Activated CD8-positive, alpha-beta memory T cell treated with anti-CD3 and anti-CD28 coated beads for 48 hours (primary cell): ENCODE results near the gene TLCD3B.
A peak's percentile ranks its signal among the peaks of the same experiment; 100 is the strongest.

ENCODE experiments used
- DNase-seq, 3 experiments: peaks; one replicate each; pipeline ENCODE4 v3.0.0-alpha.2; 2020; ENCODE audit warnings: low read depth in 2 of 3, low spot score in 2 of 3

The TLCD3B gene

DNA sequence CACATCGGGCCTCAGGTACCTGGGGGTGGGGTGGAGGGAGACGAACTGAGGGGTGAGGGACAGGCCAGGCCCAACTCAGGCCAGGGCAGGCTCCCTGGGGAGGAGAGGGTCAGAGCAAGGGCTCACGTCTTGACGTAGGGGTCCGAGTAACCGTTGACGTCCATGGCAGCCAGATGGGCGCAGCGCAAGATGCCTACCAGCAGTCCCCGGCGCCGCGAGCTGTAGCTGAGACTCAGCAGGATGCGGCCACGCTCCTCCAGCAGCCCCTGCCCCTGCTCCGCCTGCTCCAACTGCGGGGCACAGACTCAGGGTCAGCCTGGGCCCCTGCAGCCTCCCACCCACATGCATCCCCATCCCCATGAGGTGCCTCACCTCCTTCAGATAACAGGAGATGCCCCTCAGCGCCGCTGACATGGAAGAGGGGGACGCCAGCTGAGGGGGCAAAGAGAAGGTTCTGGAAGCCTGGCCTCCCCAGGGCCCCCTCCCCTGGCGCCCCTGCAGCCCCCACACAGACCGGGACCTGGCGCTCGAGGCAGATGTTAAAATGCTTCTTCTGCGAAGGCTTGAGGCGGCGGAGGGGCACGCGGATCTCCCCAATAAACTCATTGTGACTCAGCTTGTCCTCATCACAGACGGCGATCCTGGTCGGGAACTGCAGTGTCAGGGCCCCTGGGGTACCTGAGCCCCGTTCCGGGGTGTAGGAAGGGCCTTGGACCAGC is 24.3 kb downstream of the TLCD3B start:
- no peak for DNase-seq

DNA sequence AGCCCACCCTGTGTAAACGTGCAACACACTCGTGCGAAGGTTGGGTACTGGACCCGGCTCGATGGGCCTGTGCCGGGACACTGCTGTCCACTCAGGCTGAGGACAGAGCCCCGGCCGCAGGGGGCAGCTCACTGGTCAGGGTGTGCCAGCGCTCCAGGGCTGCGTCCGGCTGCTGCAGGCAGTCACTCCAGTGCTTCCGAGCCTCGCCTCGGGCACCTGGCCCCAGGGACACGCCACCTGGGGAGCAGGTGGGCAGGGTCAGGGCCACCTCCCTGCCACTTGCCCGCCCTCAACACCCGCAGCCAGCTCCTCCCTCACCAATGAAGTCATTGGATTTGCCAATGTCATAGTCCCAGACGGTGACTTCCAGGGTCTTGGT is 25.0 kb downstream of the TLCD3B start:
- no peak for DNase-seq

DNA sequence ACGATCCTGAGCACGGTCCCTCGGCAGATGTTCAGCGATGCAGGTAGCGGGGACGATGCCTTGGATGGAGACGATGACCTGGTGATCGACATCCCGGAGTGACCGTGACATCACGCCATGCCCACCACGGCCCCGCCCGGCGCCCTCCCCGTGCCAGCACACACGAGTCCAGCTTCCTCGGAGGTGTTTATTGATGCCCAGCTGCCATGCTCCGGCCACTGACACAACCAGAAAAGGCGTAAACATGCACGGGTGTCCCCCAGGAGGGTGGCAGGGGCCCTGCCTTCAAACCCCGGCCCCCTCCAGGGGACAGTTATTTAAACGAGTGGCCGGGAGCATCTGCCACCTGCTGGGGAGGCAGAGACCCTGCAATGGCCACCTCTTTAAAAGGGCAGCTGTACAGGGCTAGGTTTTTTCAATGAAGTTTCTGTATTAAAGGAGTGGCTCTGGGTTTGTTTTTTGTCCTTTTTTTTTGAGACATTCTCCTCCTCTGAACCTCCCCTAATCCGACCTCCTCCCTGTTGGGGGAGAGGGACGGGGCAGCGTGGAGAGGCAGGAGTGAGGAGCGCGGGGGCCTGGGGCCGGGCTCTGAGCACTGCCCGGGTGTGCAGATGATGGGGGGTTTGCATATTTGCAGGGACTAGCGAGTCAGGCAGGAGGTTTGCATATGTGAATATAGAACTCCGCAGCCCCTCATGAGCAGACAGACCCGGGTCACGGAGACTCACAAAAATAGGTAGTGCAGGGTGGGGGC is 25.6 kb downstream of the TLCD3B start:
- no peak for DNase-seq

DNA sequence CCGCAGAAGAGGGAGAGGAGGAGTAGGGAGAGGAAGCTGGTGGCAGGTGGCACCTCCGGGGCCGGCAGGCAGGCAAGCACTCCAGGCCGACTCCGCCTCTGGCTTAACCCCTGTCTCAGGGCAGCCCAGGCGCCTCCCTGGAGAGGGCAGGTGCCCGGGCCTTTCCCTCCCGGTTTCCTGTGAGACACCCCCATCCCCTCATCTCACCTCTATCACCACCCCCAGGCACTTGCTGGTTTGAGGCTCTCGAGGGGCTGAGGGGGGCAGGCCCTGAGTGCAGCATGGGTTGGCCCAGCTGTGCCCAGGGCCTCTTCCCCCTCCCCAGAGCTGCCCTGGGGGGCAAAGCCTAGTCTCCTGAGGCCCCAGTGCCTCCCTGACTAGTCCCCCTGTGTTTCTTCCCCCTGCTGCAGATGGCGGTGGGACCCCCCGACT is 26.2 kb downstream of the TLCD3B start:
- DNase-seq = no peak

DNA sequence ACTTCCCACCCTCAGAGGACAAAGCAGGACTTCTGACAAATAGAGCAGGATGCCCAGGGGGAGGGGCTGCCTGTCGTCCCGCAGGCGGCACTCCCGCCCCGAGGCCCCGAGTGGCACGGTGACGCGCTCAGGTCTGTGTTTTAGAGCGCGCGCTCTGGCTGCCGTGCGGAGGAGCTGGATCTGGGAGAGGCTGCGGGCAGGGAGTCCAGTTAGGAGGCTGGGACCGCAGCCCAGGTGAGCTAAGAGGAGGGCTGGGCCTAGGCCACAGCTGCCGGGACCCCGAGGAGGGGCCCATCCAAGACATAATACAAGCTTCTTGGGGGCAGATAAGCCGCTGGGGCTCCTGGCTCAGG is 26.7 kb downstream of the TLCD3B start:
- DNase-seq = no peak

DNA sequence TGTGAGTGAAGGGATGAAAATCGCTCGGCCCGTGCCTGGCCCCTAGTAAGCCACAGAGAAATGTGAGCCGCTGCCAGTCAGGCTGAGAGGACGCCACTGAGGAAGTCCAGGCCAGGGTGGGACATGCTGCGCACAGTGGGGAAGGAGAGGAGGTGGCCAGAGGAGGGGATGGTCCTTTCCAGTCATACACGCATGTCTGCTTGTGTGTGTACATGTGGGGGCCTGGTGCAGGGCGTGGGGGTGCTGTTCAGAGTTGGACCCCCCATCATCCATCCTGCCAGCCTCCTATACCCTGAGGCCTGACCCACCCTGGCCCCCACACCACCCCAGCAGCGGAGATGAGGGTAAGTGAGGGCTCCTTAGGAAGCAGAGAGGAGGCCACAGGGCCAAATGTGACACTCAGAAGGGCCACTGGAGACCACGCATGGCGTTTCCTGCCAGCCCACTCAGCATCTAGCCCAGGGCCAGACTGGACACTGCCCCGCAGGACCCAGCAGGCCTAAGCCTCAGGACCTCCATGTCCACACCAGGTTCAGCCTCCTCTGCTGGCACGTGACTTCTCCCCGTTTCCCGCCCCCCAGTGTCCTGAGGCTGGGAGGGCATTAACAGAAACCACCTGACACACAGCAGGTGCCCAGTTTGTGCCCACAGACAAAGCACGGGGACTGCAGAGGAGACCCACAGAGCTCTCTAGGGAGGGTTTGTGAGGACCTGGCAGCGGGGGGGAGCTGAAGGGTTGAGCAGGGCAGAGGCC is 27.2 kb downstream of the TLCD3B start:
- no peak for DNase-seq

DNA sequence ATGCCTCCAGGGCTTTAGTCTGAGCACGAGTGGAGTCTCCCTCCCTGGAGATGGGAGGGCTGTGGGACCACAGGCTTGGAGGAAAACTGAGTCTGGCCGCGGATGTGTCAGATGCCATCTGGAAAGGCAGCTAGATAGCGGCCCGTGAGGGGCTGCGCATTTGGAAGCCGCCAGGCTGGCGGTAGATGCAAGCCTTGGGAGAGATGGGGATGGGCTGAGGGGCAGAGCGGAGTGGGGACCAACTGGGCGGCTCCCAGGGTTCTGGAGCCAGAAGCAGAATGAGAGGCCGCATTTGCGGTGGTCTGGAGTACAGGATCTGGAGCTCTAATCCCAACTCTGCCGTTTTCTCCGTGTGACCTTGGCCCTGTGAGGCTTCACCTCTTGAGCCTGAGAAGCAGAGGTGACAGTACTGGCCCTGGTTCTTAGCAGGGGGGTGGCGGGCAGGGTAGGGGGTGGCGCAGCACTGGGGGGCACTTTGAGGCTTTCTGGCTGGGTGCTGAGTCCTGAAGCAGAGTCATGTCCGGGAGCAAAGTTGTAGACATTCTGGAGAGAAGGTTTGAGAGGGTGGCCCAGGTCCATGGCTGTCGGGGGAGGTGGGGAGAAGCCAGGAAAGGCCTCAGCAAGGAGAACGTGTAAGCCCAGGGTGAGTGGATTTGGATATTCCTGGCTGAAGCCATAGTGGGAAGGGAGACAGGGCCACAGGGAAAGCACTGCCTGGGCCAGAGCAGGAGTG is 28.3 kb downstream of the TLCD3B start:
- DNase-seq = no peak

DNA sequence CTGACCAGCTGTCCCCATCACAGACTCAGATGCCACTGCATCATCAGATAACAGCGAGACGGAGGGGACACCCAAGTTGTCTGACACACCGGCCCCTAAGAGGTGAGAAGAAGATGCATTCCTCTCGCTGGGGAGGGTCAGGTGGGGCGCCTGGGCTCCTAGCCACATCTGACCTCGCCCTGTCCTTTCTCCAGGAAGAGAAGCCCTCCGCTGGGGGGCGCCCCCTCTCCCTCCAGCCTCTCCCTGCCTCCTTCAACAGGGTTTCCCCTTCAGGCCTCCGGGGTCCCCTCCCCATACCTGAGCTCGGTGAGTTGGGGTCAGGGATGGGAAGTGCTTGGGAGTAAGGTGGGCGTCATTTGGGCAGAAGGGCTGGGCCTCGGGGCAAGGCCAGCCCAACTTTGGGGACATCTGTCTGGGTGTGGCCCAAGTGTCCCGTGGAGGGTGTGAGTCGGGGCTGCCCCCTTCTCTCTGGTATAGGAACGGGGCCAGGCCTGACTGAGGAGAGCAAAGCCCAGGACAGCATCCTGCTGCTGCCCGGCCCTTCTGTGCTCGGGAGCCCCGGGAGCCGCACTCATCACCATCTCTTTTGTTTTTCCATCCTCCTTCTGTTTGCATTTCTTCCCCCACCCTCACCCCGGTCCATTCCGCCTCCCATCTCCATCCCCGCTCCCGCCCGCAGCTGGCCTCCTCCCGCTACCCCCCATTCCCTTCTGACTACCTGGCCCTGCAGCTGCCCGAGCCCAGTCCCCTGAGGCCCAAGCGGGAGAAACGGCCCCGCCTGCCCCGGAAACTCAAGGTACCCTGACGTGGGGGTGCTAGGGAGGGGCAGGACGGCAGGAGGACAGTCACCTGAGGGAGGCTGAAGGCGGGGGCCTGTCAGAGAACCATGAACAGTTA is 30.1 kb downstream of the TLCD3B start:
- no peak for DNase-seq

DNA sequence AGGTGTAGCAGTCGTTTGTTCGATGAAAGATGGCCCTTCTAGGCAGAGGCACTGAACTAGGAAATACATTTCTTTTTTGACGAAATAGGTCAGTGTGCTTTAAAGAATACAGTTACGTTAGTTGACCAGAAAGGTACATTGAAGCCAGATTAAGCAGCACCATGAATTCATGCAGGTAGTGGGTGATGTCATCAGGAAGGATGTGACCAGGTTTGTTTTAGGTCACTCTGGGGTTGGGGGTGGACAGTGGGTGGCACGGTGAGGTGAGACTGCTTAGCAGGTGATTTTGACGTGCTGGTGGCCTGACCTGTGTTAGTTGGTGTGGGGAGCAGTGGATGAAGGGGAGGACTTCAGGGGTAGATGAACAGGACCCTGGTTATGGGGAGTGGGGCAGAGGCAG is 31.5 kb downstream of the TLCD3B start:
- DNase-seq = no peak

DNA sequence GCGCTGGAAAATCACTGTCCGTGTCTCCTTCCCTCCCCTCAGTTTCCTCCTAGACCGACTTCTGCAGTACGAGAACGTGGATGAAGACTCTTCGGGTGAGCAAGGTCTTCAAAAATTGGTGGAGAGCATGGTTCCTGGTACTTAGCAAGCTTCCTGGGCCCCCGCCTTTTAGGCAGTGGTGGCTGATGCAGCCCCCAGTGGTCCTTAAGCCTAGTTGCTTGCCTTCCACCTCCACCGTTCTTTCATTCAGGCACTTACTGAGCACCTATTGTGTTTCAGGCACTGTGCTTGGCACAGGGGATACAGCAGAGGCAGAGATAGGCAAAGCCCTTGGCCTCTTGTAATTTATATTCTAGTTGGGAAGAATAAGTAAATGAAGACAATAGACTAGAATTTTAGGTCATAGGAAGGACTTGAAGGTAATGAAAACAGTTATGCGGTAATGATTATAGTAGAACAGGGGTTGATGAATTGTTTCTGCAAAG is 34.3 kb downstream of the TLCD3B start:
- no peak for DNase-seq

DNA sequence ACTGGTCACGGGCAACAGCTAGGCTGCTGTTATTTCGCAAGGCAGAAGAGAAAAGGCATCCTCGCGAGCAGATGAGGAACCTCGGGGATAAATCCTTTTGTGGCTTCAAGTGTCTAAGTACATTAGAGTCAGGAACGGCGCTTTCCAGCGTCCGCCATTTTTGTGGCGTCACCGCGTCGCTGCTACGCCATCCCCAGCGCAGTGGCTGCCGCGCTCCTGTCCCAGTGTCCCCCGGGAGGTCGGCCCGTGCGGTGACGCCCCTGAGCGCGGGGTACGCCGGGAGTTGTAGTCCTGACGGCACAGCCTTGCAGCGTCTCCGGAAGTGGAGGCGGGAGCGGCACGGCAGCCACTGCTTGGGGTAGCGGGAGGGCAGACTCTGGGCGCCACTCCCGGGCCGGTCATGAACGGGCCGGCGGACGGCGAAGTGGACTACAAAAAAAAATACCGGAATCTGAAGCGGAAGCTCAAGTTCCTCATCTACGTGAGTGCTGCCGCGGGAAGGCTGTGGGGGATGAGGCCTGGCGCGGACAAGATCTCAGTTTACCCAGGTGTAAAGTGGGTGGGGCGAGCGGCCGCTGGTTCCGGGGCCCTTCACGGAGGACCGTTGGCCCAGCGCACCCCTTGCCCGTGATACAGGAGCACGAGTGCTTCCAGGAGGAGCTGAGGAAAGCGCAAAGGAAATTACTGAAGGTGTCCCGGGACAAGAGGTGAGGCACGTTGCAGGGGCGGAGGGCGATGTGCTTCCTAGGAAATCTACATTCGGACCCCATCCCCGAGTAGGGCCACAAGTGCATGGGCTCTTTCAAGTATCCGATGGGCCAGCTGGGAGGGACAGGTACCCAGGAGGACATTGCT is 34.9 kb downstream of the TLCD3B start, which contains the start of gene INO80E:
INO80E (plus strand) TSS at position 331 of the 855 bp plus-strand sequence; CDS start at position 401, 70 bp downstream.
- peak; percentile 92 to 98 (median 97) for DNase-seq

DNA sequence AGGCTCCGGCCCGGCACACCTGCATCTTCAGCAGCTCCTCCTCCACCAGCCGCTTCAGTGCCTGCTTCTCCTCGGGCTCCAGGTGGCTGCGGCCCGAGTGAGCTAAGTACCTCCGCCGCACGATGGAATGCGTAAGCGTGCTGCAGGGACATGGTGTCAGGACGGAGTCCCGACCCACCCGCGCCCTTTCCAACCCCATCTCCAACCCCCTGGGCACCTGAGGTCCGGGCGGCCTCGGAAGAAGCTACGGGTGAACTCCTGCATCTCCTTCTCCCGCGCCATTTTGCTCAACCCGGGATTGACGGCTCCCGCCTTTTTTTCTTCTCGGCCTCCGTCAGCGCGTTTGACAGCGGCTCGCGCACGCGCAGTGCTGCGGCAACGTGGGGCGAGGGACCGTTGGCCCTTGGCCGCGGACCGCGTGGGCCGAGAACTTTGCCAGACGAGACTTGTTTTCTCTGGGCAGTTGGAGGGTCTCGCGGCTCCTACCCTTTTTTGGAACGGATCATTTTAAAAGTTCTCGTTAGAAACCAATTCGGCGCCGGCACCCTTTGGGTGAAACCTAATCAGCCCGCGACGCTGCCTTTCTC is 35.7 kb downstream of the TLCD3B start, which contains the start of gene HIRIP3:
HIRIP3 (minus strand) TSS at position 294 of the 587 bp plus-strand sequence; CDS start at position 282, 12 bp downstream.
- DNase-seq = peak; percentile 66 to 83 (median 70)

DNA sequence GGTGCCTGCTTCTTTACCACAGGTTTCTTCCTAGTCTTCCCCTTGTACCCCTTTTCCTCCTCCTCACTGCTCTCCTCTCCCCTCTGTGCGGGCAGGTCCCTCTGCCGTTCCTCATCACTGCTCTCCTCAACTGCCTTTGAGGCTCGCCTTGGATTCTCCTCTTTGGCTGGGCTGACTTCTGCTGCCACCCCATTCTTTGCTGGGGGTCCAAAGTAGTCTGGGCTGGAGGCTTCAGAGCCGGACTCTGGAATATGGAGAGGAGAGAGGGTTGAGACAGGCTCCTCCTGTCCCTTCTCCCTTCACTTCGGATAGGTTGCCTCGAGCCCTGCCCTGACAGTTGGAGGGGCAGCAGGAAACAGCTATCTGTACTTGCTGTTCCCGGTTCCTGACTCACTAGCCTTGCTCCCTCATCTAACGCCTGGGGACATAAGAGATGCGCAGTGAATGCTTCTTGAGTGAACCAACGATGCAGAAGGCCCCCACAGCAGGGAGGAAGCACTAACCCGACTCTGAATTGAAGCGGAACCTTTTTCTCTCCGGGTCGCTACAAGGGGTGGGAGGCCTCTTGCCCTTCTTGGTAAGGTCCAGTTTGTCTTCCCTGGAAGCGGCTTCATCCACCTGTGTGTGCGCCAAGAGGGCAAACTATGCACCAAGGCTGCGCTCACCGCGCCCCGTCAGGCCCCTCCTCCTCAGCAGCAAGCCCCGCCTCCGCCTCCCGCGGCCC is 36.3 kb downstream of the TLCD3B start:
- peak in 1 of 3 experiments; percentile 53 for DNase-seq

DNA sequence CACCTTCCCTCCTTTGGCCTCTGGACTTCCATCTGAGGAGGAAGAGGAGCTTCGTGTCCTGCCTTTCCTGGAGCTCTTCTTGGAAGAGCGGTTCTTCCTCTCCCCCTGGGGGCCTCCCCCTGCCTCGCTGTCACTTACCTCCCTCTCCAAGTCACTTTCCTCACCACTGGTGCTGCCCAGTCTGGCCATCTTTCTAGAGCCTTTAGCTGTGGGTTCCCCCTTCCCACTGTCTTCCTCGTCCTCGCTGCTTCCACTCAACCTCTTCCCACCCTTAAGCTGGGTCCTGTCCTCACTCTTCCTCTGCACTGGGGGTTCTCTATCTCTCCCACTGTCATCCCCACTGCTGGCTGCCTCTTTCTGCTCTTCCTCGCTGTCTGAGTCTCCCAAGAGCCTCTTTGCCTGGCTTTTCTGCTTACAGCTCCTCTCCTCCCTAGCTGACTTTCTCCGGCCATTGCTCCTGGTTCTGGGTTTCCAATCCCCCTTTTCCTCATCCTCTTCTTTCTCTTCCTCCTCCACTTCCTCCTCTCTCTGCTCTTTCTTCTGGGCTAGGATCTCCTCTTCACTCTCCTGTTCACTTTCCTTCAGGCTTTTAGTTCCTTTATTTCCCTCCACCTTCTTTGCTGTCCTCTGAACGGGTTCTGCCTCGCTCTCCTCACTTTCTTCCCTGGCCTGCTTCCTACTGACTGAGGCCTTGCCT is 37.0 kb downstream of the TLCD3B start:
- no peak for DNase-seq

DNA sequence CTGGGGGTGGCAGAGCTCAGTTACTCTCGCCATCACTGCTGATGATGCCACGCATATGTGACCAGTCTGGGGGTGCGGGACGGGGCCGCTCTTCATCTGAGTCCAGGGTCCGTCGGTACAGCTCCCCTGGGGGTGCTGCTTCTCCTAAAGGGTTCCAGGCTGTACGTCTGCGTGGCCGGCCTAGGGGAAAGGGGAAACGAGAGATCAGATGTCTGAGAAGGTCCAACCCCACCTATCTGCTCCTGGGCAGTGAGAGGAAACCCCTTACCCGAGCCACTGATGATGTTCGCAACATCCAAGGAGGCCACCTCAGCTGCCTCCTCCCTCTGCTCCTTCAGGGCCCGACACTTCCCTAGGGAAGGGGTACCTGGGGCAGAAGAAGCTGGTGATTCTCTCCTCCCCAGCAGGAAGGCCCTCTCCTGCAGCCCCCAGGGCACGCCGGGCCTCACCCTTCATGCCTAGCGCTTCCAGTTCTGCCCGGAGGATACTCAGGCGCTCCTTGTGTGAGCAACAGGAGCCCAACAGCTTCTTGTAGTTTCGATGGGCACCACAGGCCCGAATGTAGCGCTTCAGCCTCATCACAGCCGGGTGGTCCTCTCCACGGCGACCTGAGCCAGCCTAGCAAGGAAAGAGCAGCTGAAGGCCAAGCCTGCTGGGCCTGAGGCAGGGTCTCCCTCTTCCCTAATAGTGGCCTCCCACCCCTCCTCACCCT is 37.7 kb downstream of the TLCD3B start:
- no peak for DNase-seq

DNA sequence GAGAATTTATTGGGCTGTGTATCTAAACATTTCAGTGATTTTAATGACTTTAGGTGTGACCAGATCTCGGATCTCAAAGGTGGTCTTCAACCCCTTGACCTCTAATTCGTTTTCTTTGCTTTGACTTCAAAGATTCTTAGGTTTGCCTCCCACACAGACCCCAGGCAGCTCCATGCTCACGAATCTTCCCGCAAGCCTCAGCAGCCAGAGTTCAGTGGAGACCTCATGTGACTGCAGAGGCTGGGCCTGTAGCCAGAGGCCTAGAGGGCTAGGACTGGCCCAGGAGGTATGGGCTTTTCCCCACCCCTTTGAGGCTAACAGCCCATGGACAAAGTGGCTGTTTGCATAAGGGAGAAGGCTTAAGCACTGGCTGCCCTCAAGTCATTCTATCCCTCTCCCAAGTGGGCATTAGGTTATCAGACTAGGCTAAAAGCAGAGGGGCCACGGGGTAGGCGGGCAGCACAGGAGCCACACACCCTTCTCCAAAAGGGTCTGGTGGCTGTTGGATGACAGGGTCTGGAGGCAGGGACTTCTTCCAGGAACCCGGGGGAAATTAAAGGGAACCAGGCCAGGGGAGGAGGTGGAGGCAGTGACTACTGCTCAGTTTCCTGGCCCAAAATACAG is 38.6 kb downstream of the TLCD3B start:
- DNase-seq = no peak
